ENCODE results near the gene DUOXA1.

Gene DUOXA1, protein sequence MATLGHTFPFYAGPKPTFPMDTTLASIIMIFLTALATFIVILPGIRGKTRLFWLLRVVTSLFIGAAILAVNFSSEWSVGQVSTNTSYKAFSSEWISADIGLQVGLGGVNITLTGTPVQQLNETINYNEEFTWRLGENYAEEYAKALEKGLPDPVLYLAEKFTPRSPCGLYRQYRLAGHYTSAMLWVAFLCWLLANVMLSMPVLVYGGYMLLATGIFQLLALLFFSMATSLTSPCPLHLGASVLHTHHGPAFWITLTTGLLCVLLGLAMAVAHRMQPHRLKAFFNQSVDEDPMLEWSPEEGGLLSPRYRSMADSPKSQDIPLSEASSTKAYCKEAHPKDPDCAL

DNA sequence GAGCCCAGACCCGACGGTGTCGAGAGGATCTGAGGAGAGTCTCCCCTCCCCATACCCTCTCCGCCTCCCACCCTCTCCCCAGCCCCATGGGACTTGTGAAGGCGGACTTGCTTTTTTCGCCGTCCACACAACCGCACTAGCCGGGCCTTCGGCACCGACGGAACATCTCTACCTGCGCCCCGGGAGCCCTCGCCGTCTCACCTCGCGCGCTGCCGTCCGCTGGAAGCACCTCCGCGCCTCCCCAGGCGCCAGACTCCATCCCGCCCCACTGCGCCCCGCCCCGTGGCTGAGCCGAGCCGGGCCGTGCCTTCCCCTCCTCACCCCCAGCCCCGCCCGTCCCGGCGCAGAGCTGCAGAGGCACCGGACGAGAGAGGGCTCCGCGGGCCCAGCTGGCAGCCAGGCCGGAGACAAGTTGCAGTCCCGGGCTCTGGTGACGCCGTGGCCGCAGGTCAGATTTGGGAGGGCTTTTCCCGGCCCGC lies at the start of gene DUOXA1, which contains the start of gene DUOX1:
Gene DUOXA1, minus strand, starts transcription at position 229 of the 479 bp plus-strand sequence. CDS start 6,865 bp downstream, outside the sequence.
Gene DUOX1, plus strand, starts transcription at position 344 of the 479 bp plus-strand sequence. CDS start 1,973 bp downstream, outside the sequence.
- no peak for DNase-seq

GRCh38 chr15:45177285-45177684 lies 47.6 kb upstream of the DUOXA1 start:
- DNase-seq, result no peak

GRCh38 chr15:45174577-45174976 lies 44.9 kb upstream of the DUOXA1 start:
- no peak for DNase-seq

DNA sequence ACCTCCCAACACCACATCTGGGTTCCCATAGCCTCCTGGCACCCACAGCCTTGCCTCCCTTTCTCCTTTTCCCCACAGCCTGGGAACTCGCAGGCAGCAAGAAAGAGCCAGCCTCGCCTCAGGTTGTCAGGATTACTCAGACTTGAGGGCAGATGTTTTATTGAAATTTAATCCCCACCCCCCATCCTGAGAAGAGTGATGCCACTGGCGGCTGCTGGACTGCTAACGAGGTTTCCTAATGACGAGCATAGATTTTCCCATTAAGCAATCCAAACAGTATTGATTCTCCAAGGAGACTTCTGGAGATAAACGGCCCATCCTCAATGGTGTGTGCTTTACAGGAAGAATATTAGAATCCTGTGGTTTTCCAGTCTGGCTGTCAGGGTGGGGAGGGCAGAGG lies 44.4 kb upstream of the DUOXA1 start:
- no peak for DNase-seq

DNA sequence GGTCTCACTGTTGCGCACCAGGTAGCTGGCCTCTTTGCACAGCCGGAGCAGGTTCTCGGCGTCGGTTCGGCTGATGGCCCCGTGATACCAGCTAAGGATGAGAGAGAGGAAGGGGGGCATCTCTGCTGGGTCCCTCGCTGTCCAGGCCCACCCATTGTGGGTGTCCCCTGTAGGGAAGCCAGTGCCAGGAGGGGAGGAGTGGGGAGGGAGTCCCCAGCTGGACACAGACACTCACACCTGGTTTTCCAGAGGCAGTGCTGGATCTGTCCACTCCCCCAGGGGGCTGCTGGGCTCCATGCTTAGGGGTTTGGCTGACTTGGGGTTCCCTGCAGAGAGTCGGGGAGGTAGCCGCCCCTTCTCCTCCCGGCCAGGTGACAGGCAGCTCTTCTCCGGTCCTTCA lies 42.2 kb upstream of the DUOXA1 start:
- no peak for DNase-seq

GRCh38 chr15:45169608-45170480 lies 40.2 kb upstream of the DUOXA1 start:
- DNase-seq, result no peak

DNA sequence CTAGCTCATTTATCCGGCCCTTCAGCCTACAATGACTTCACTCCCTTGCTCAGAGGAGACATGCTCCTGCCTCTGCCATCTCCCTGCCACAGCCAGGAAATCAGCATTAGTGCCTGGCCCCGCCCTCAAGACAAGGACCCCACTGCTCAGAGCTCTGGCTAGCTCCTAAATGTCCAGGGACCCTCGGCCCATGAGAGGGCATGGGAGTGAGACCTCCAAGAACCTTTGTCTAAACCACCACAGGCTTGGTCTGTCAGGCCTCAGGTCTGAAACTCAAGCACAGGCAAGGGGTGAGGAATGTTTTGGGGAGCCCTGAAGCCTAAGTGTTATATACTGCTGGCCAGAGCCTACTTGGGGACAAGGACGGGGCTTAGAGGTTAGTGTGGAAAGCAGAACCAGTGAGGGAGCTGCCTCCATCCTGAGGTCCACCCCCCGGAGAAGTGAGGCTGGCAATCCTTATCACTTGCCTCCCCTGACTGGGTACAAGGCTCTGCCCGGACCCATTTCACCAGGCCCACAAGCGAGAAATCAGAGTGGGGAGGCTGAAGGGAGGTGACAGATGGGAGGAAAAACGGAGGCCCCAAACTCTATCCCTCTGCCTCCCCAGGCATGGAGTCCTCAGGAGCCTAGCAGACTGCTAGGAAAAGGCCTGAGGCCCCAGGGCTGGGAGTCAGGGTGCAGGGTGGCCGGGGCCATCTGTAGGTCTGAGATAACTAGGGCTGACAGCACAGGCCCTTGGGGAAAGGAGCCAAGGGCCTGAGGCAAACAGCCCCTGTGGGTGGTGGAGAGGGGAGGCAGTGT lies 39.3 kb upstream of the DUOXA1 start:
- DNase-seq, result no peak

DNA sequence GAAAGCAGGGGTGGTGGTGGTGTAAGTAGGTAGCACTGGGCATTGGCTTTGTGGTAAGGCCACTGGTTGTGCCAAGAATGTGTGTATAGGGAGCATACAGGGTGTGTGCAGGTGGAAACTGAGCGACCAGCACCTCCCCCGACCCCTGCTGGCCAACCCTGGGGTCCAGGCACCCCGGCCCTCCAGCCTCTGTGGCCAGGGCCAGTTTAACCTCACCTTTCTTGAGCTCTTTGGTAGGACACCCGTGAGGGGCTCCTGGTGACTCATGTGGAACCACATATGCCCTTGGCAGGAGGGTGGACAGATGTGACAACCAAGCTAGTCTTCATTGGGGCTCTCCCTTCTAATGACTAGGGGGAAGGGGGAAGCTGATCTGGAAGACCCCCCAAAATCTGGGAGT lies 38.6 kb upstream of the DUOXA1 start:
- no peak for DNase-seq

DNA sequence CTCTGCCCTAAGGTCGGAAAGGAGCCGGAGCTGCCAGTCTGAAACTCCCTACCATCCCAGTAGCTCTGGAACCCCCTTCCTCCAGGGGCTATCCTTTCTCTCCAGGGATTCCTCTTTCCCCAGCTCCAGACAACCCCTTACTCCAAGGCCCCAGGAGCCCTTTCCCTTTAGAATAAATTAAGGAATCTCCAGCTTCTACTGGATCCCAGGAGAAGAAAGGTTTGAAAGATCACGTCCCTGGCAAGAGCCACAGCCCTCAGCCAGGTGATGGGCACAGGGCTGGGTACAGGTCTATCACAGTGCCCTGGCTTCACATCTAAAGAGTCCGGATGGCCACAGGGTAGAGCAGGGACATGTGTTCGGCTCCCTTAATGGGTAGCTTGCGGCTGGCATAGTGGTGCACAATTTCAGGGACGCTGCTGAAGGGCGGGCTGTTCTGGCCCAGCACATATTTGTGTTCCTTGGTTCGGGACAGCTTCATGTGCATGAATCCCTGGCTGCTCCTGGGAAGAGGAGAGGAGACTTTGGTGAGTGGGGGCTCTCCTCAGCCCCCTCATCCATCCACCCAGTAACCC lies 38.0 kb upstream of the DUOXA1 start:
- no peak for DNase-seq

GRCh38 chr15:45166834-45167630 lies 37.4 kb upstream of the DUOXA1 start:
- peak; percentile 18 for DNase-seq

DNA sequence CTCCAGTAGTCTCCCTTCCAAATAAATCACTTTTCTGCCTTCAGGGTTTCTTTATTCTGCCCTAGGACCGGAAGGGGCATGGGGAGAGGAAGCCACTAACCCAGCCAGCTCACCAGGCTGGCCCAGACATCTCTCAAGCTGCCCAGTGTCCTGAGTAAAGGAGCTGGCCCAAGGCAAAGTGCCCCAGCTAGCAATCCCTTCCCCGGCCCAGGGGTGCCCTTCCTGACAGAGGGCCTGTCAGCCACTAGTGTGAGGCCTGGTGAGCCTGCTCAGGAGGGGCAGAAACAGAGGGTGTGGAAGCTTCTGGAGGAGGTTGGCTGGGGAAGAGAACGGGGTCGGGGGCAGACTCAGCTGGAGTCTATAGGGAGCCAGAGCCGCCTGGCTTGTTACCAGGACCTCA lies 35.9 kb upstream of the DUOXA1 start:
- no peak for DNase-seq

- no peak for DNase-seq
Measured at GRCh38 chr15:45164914-45165313, 35.2 kb upstream of the DUOXA1 start.

DNA sequence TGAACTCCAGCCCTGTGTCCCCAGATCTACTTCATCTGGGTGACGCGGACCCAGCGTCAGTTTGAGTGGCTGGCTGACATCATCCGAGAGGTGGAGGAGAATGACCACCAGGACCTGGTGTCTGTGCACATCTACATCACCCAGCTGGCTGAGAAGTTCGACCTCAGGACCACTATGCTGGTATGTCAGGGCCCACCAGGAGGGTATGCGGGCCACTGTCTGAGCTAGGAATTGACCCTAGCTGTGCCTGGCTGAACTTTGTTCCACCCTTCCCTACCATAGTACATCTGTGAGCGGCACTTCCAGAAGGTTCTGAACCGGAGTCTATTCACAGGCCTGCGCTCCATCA lies 33.8 kb upstream of the DUOXA1 start:
- DNase-seq, result no peak

GRCh38 chr15:45162771-45163507 lies 33.3 kb upstream of the DUOXA1 start:
- DNase-seq, result no peak

- DNase-seq, result no peak
Measured at GRCh38 chr15:45161666-45162065, 32.0 kb upstream of the DUOXA1 start.

GRCh38 chr15:45157974-45158373 lies 28.3 kb upstream of the DUOXA1 start:
- no peak for DNase-seq

DNA sequence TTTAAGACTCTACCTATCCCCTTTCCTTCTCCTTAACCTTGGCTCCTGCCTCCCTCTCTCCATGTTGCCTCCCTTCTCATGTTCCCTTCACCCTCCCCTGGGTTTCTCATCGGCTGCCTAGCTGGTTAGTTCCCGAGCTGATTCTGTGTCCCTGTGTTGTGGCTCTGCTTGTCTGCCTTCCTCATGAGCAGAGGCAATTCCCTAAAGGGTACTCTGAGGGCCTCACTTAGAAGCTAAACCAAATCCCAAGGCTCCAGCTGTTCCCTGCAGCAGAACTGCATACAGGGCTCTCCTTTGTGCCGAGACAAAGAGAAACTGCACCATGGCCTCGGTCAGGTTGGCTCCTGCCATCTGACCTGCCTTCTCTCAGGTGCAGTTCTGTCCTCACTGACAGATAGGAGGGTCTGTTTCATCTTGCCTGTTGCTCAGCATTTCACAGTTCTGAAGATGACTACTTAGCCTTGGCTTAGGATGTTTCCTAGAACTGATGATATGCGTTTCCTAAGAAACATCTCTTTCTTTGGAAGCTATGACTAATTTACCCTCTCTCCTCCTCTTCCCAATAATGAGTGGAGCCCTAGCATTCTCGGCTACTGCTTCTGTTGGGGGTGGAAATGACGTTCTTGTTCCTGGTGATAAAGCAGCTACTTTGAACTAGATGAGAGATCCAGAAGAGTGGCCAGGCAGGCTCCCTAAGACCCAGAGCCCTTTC lies 27.2 kb upstream of the DUOXA1 start:
- DNase-seq, result no peak

- DNase-seq, result no peak
Measured at GRCh38 chr15:45155739-45156138, 26.1 kb upstream of the DUOXA1 start.

DNA sequence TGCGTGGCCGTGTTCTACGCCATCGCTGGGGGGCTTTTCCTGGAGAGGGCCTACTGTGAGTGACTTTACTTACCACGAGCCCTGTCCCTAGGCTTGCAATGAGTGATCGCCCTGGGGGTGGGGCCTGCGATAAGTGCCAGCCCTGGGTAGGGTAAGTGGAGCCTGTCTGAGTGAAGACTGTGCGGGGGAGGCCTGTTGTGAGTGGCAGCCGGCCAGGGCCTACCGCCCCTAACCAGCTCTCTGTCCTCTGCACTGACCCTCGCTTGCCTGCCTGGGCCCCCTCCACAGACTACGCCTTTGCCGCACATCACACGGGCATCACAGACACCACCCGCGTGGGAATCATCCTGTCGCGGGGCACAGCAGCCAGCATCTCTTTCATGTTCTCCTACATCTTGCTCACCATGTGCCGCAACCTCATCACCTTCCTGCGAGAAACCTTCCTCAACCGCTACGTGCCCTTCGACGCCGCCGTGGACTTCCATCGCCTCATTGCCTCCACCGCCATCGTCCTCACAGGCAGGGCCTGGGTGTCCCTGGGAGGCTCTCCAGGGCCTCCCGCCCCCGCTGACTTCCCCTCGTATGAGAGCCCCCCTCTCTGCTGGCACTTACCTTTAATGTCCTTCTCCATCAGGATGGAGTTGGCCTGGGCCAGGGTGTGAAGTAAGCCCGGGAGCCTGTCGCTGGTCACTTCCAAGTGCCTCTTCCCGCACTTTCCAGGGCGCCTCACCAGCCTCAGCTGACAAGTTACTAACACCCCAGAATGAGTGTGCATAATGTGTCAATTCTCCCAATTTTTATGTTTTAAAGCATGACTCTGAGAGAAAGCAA lies 22.5 kb upstream of the DUOXA1 start:
- no peak for DNase-seq

Data from NCI-H187 treated with DMSO at 0.1 percent for 48 hours (cell line).